ENCODE data around the gene OLA1. TPM values are rescaled to one million over a fixed set of nuclear protein-coding genes. Genes with fewer than 3 reads are reported as not detected.

The OLA1 gene
- total RNA-seq, 1 experiment from 2014 or later: 126 TPM

GRCh38 chr2:174180726-174181236, 67.6 kb downstream of the OLA1 start:
- intact Hi-C loops (cut with micrococcal nuclease; ENCODE audit: unreplicated experiment) (no loop called here), in situ Hi-C loops (cut with HindIII; ENCODE audit: low pct_unique_long_range_greater_than_20kb, low sequenced_read_pairs) (no loop called here)
- BruUV-seq (replicated peaks): no TSS peak
- TF ChIP-seq CTCF (IDR thresholded peaks at IDR 0.05) (no peak; the same call in 1 of the 2 replicates), SIN3A (IDR thresholded peaks at IDR 0.05; ENCODE audit: borderline replicate concordance, insufficient read depth, low read depth, low read length) (no peak), REST (IDR thresholded peaks at IDR 0.05; ENCODE audit: insufficient read depth in 1 of 2, low read depth in 2 of 2, low read length in 1 of 2) (no peak), POLR2AphosphoS5 (IDR thresholded peaks at IDR 0.05; ENCODE audit: low read depth, low read length) (no peak), TCF7L2 (IDR thresholded peaks at IDR 0.05; ENCODE audit: low read depth, low read length) (no peak)
- peaks cover 8% of the 10 kb centered on the region for H3K4me1 ChIP-seq (ENCODE audit: control insufficient read depth, insufficient read depth, low read length)
- DNase-seq (ENCODE audit: low read depth, low spot score): no peak
- no peaks in the 10 kb centered on the region; the same call in 1 of the 2 replicates for H3K36me3 ChIP-seq (ENCODE audit: control insufficient read depth, insufficient read depth, low read length)
- POLR2A ChIA-PET: no interaction called here
- no peak for ATAC-seq
- H3K4me3 ChIP-seq (ENCODE audit: low read depth in 2 of 2, low read length in 2 of 2): no peak overlapping the region
- no peak overlapping the region for H3K27ac ChIP-seq (ENCODE audit: low read length)
- CTCF ChIA-PET: no interaction called here
- no peaks in the 10 kb centered on the region; the same call in 1 of the 2 replicates for H3K9me3 ChIP-seq (ENCODE audit: control insufficient read depth, insufficient read depth, low read depth, low read length)
- no peaks in the 10 kb centered on the region for H3K27me3 ChIP-seq (ENCODE audit: control insufficient read depth, insufficient read depth, low read length)

GRCh38 chr2:174180165-174180724, 68.1 kb downstream of the OLA1 start:
- Histone ChIP-seq H3K4me1 (ENCODE audit: control insufficient read depth, insufficient read depth, low read length) (peaks cover 8% of the 10 kb centered on the region), H3K4me3 (ENCODE audit: low read depth in 2 of 2, low read length in 2 of 2) (no peak overlapping the region), H3K27ac (ENCODE audit: low read length) (no peak overlapping the region), H3K9me3 (ENCODE audit: control insufficient read depth, insufficient read depth, low read depth, low read length) (peaks cover 4% of the 10 kb centered on the region; the same call in 1 of the 2 replicates), H3K36me3 (ENCODE audit: control insufficient read depth, insufficient read depth, low read length) (no peaks in the 10 kb centered on the region; the same call in 1 of the 2 replicates), H3K27me3 (ENCODE audit: control insufficient read depth, insufficient read depth, low read length) (no peaks in the 10 kb centered on the region)
- POLR2A ChIA-PET: interaction anchor here (0.6 kb wide), 1 partner anchor 62 kb away, joined by 3 read pairs; no protein-coding TSS in a partner anchor
- no peak for DNase-seq (ENCODE audit: low read depth, low spot score)
- BruUV-seq (replicated peaks): no TSS peak
- TF ChIP-seq TCF7L2 (IDR thresholded peaks at IDR 0.05; ENCODE audit: low read depth, low read length) (no peak), CTCF (IDR thresholded peaks at IDR 0.05) (peak; percentile 18; the same call in 1 of the 2 replicates)
- peak; percentile 69 for ATAC-seq
- intact Hi-C loops (cut with micrococcal nuclease; ENCODE audit: unreplicated experiment) (no loop called here), in situ Hi-C loops (cut with HindIII; ENCODE audit: low pct_unique_long_range_greater_than_20kb, low sequenced_read_pairs) (no loop called here)
- CTCF ChIA-PET: no interaction called here
